ENCODE measurements around the gene PLEKHM2.
A peak's percentile ranks its signal among the peaks of the same experiment; 100 is the strongest.
"Not testable (repeated sequence)": the region's sequence is repeated elsewhere in the genome, so short reads cannot be mapped to it uniquely, and the experiment has no call there.

The PLEKHM2 gene

DNA sequence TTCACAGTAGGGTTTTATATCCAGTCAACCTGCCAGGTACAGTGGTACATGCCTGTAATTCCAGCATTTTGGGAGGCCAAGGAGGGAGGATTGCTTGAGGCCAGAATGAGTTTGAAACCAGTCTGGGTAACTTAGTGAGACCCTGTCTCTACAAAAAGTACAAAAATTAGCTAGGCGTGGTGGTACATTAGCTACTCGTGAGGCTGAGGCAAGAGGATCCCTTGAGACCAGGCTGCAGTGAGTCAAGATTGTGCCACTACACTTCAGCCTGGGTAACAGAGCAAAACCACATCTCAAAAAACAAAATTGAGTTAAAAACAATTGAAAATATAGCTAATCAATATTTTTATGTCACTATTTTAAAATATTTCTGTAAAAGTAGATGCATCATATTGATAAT, 33.7 kb upstream of the PLEKHM2 start:
- peak; percentile 12 to 45 for DNase-seq (ENCODE audit: low read depth in 2 of 2)
- no peak overlapping the region for H3K4me3 ChIP-seq (replicated peaks in 1 of 2; ENCODE audit: low read depth in 2 of 2, low read length in 2 of 2)
- TF ChIP-seq, protein P1, sequence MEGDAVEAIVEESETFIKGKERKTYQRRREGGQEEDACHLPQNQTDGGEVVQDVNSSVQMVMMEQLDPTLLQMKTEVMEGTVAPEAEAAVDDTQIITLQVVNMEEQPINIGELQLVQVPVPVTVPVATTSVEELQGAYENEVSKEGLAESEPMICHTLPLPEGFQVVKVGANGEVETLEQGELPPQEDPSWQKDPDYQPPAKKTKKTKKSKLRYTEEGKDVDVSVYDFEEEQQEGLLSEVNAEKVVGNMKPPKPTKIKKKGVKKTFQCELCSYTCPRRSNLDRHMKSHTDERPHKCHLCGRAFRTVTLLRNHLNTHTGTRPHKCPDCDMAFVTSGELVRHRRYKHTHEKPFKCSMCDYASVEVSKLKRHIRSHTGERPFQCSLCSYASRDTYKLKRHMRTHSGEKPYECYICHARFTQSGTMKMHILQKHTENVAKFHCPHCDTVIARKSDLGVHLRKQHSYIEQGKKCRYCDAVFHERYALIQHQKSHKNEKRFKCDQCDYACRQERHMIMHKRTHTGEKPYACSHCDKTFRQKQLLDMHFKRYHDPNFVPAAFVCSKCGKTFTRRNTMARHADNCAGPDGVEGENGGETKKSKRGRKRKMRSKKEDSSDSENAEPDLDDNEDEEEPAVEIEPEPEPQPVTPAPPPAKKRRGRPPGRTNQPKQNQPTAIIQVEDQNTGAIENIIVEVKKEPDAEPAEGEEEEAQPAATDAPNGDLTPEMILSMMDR (IDR thresholded peaks at IDR 0.05; ENCODE audit: low read depth, low read length): no peak

DNA sequence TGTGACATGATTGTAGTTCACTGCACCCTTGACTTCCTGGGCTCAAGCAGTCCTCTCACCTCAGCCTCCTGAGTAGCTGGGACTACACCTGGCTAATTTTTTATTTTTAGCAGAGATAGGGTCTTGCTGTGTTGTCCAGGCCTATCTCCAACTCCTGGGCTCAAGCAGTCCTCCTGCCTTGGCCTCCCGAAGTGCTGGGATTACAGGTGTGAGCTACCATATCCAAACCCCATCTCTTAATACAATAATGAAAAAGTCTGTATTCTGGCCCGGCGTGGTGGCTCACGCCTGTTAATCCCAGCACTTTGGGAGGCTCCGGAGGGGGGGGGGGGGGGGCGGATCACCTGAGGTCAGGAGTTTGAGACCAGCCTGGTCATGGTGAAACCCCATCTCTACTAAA, 32.0 kb upstream of the PLEKHM2 start:
- not testable (repeated sequence) for DNase-seq (ENCODE audit: low read depth in 2 of 2); H3K4me3 ChIP-seq (replicated peaks in 1 of 2; ENCODE audit: low read depth in 2 of 2, low read length in 2 of 2)

DNA sequence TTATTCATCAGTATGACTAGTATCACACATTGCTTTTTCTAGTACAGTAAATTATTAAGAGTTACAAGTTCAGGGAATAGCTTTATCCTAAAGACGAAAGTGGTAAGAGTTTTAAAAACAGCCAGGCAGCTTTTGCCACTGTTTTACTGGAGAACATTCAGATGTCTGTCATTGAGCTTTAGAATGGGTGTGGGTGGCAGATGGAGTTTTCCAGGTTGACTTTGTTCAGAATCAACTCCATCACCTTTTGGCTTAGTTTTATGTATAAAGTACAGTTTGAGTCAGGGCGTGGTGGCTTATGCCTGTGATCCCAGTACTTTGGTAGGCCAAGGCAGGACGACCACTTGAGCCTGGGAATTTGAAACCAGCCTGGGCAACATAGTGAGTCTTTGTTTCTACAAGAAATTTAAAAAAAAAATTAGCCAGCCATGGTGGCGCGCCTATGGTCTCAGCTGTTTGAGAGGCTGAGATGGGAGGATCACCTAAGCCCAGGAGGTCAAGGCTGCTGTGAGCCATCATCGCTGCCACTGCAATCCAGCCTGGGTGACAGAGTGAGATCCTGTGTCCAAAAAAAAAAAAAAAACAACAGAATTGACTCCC, 29.9 kb upstream of the PLEKHM2 start:
- no peak for DNase-seq (ENCODE audit: low read depth in 2 of 2)
- no peak overlapping the region for H3K4me3 ChIP-seq (replicated peaks in 1 of 2; ENCODE audit: low read depth in 2 of 2, low read length in 2 of 2)
- TF ChIP-seq, protein P1 (IDR thresholded peaks at IDR 0.05; ENCODE audit: low read depth, low read length): no peak

DNA sequence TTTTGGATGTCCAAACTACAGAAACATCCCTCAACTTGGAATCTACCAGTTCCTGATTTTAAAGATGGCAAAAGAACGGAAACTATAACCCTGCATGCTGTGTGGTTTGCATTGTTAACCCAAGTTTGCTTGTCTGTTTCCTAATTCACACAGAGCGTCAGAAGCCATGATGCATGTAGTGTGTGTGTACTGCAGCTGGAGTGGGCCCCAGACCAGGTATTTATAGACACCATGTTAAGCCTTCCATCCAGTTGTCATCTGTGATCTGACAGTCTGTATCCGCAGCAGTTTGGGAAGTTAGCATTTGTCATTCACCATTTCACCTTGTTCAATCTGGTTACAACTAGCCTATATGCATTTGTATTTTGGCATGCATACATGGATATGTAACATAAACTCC, 27.7 kb upstream of the PLEKHM2 start:
- DNase-seq (ENCODE audit: low read depth in 2 of 2): no peak
- TF ChIP-seq, protein P1 (IDR thresholded peaks at IDR 0.05; ENCODE audit: low read depth, low read length): no peak
- no peak overlapping the region for H3K4me3 ChIP-seq (replicated peaks in 1 of 2; ENCODE audit: low read depth in 2 of 2, low read length in 2 of 2)

DNA sequence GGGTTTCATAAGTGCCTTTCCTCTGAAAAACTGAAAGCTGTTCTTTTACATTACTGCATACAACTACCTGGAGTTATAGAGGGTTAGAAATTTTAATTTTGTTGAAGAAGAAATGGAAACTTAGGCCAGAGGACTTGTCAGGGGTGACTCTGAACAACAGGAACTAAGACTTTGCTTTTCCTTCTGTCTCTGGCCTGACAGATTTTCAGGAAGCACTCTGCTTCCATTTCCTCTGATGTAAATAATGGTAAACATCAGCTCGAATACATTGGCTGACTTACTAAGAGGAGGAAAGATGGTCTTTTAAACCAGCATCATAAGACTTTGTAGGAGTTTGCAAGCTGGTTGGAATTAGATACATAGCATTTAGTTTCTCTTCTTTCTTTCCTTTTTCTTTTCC, 27.1 kb upstream of the PLEKHM2 start:
- no peak for DNase-seq (ENCODE audit: low read depth in 2 of 2)
- H3K4me3 ChIP-seq (replicated peaks in 1 of 2; ENCODE audit: low read depth in 2 of 2, low read length in 2 of 2): no peak overlapping the region
- TF ChIP-seq, protein P1 (IDR thresholded peaks at IDR 0.05; ENCODE audit: low read depth, low read length): no peak

DNA sequence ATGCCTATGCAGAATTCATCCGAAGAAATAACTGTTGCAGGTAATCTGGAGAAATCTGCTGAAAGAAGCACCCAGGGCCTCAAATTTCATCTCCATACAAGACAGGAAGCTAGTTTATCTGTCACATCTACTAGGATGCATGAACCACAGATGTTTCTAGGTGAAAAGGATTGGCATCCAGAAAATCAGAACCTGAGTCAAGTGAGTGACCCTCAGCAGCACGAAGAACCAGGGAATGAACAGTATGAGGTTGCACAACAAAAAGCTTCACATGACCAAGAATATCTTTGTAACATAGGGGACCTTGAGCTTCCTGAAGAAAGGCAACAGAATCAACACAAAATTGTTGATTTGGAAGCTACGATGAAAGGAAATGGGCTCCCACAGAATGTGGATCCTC, 24.0 kb upstream of the PLEKHM2 start:
- DNase-seq (ENCODE audit: low read depth in 2 of 2): no peak
- TF ChIP-seq, protein P1 (IDR thresholded peaks at IDR 0.05; ENCODE audit: low read depth, low read length): no peak
- no peak overlapping the region for H3K4me3 ChIP-seq (replicated peaks in 1 of 2; ENCODE audit: low read depth in 2 of 2, low read length in 2 of 2)

DNA sequence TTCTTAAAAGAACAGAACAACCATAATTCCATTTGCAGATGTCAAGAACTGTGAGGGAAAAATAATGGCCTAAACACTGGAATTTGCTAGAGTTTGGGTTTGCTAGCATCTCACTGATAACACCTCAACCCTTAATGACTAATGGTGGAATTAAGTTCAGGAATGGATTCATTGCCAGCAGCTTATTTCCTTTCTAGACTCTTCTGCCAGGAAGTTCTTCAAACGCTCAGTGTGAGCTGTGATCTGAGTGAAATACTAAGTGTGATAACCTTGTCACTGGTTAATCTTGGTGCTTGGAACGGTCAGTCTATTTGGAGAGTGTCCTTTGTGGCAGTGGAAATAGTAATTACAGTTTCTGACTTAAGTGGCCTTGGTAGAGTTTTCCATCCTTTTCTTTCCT, 21.6 kb upstream of the PLEKHM2 start:
- no peak overlapping the region for H3K4me3 ChIP-seq (replicated peaks in 1 of 2; ENCODE audit: low read depth in 2 of 2, low read length in 2 of 2)
- TF ChIP-seq, protein P1 (IDR thresholded peaks at IDR 0.05; ENCODE audit: low read depth, low read length): no peak

More for the DNA sequence above, 21.6 kb upstream of the PLEKHM2 start:
- no peak for DNase-seq (ENCODE audit: low read depth in 2 of 2)
